Panc1 (cell line): Measurements from ENCODE around the gene FARP1. TPM values are rescaled to one million over a fixed set of nuclear protein-coding genes. Genes with fewer than 3 reads are reported as not detected.
A peak's percentile ranks its signal among the peaks of the same experiment; 100 is the strongest.

Source experiments
- ATAC-seq: fragments of 200-7000 bp; cut with Tn5 transposase; 2 replicates; pipeline ENCODE4 v1.9.1; 2020; ENCODE audit warnings: mild to moderate bottlenecking, moderate library complexity
- BruUV-seq: library from RNA; stranded (reverse); fragments of 400-500 nt; replicated peaks from 2 replicates; lab custom pipeline; 2021; lab: Mats Ljungman, UMichigan
- CTCF ChIA-PET: fragments of 300-600 bp; sonication (Branson Sonifier 250); formaldehyde crosslinking; loops from one replicate; lab custom pipeline; 2022; ENCODE audit warnings: antibody characterized with exemption; lab: Charles Lee
- POLR2A ChIA-PET: fragments of 300-600 bp; sonication (Branson Sonifier 250); formaldehyde crosslinking; loops from one replicate; lab custom pipeline; 2022; ENCODE audit warnings: antibody characterized with exemption; lab: Charles Lee
- DNase-seq: peaks from one replicate; pipeline ENCODE4 v3.0.0-alpha.2; 2010; ENCODE audit warnings: low read depth, low spot score
- H3K27ac ChIP-seq: 2 replicates; pipeline ENCODE4 v1.5.1; 2011; ENCODE audit warnings: mild to moderate bottlenecking, low read length, inconsistent platforms
- H3K27me3 ChIP-seq: fragments of 200-500 bp; sonication (Bioruptor generic); 2 replicates; pipeline ENCODE4 v1.6.0; 2014; ENCODE audit warnings: low read length, inconsistent platforms; ENCODE audit not compliant: control insufficient read depth, insufficient read depth
- H3K36me3 ChIP-seq: fragments of 200-500 bp; sonication (Bioruptor generic); 2 replicates; pipeline ENCODE4 v1.5.1; 2014; ENCODE audit warnings: inconsistent platforms, mild to moderate bottlenecking, low read length, moderate library complexity; ENCODE audit not compliant: control insufficient read depth, insufficient read depth
- H3K4me1 ChIP-seq: 2 replicates; pipeline ENCODE4 v1.5.1; 2011; ENCODE audit warnings: inconsistent platforms, mild to moderate bottlenecking, low read length, moderate library complexity; ENCODE audit not compliant: control insufficient read depth, insufficient read depth
- H3K4me3 ChIP-seq, 2 experiments: 2 replicates each; pipeline ENCODE4 v1.5.1; 2011 to 2012; ENCODE audit warnings: low read depth in 2 of 2, low read length in 2 of 2, mild to moderate bottlenecking in 2 of 2, inconsistent platforms in 1 of 2, moderate library complexity in 1 of 2
- H3K9me3 ChIP-seq: fragments of 200-500 bp; sonication (Bioruptor generic); 2 replicates; pipeline ENCODE4 v1.5.1; 2014; ENCODE audit warnings: low read depth, mild to moderate bottlenecking, inconsistent platforms, low read length, moderate library complexity; ENCODE audit not compliant: control insufficient read depth, insufficient read depth
- POLR2AphosphoS5 ChIP-seq: IDR thresholded peaks from 2 replicates; pipeline ENCODE4 v1.6.1; 2012; ENCODE audit warnings: mild to moderate bottlenecking, low read depth, low read length, moderate library complexity
- SIN3A ChIP-seq: IDR thresholded peaks from 2 replicates; pipeline ENCODE4 v1.6.1; 2012; ENCODE audit warnings: low read depth, mild to moderate bottlenecking, low read length, moderate library complexity, borderline replicate concordance; ENCODE audit not compliant: insufficient read depth
- TCF7L2 ChIP-seq: IDR thresholded peaks from 2 replicates; pipeline ENCODE4 v1.6.1; 2011; ENCODE audit warnings: mild to moderate bottlenecking, low read depth, low read length, inconsistent platforms
- in situ Hi-C: cut with HindIII; loops from 2 replicates; pipeline ENCODE4 v1.10.0; 2016; ENCODE audit warnings: low sequenced_read_pairs, low pct_unique_long_range_greater_than_20kb
- intact Hi-C: fragments of 100-400 bp; cut with micrococcal nuclease; formaldehyde crosslinking; loops from one replicate; pipeline ENCODE4 v1.10.0; 2022; ENCODE audit not compliant: unreplicated experiment
- total RNA-seq: library from RNA; stranded (reverse); gene quantifications from one replicate; pipeline ENCODE4 v1.2.1, GENCODE V29; 2021; ENCODE audit not compliant: unreplicated experiment
- TF ChIP-seq, protein P1 (sequence below), 2 experiments: IDR thresholded peaks; 2 replicates each; pipeline ENCODE4 v1.6.1; 2011 to 2012; ENCODE audit warnings: low read depth in 2 of 2, control low read depth in 1 of 2, low read length in 1 of 2, mild to moderate bottlenecking in 1 of 2, moderate library complexity in 1 of 2; ENCODE audit not compliant: insufficient read depth in 1 of 2
- TF ChIP-seq, protein P2 (sequence below): fragments of 450-650 bp; IDR thresholded peaks from 2 replicates; pipeline ENCODE4 v1.5.1; 2017; ENCODE audit warnings: mild to moderate bottlenecking

Gene FARP1
- total RNA-seq, 1 experiment from 2014 or later = 61.9 TPM

DNA sequence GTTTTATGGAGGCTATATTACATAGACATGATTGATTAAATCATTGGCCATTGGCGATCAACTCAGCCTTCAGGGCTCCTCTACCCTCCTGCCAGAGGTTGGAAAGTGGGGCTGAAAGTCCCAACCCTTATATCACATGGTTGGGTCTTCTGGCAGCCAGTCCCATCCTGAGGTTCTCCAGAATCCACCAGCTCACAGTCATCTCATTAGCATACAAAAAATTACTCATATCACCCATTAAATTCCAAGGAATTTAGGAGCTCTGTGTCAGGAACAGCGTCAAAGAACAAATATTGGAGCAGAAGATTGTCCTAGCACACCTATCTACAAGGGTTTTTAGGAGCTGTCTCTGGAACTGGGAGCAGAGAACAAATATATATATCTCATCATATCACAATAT is 39.4 kb upstream of the FARP1 start:
- H3K4me1 ChIP-seq = no peaks in the 10 kb centered on the region
- DNase-seq (no peak), ATAC-seq (no peak)
- H3K27me3 ChIP-seq = no peaks in the 10 kb centered on the region
- H3K27ac ChIP-seq = no peak overlapping the region
- ChIA-PET POLR2A (no interaction called here), CTCF (no interaction called here)
- intact Hi-C loops (no loop called here), in situ Hi-C loops (no loop called here)
- H3K36me3 ChIP-seq = no peaks in the 10 kb centered on the region
- no peak overlapping the region for H3K4me3 ChIP-seq
- H3K9me3 ChIP-seq = no peaks in the 10 kb centered on the region
- TF ChIP-seq SIN3A = no peak
- TF ChIP-seq TCF7L2 = no peak
- TF ChIP-seq, protein P1, sequence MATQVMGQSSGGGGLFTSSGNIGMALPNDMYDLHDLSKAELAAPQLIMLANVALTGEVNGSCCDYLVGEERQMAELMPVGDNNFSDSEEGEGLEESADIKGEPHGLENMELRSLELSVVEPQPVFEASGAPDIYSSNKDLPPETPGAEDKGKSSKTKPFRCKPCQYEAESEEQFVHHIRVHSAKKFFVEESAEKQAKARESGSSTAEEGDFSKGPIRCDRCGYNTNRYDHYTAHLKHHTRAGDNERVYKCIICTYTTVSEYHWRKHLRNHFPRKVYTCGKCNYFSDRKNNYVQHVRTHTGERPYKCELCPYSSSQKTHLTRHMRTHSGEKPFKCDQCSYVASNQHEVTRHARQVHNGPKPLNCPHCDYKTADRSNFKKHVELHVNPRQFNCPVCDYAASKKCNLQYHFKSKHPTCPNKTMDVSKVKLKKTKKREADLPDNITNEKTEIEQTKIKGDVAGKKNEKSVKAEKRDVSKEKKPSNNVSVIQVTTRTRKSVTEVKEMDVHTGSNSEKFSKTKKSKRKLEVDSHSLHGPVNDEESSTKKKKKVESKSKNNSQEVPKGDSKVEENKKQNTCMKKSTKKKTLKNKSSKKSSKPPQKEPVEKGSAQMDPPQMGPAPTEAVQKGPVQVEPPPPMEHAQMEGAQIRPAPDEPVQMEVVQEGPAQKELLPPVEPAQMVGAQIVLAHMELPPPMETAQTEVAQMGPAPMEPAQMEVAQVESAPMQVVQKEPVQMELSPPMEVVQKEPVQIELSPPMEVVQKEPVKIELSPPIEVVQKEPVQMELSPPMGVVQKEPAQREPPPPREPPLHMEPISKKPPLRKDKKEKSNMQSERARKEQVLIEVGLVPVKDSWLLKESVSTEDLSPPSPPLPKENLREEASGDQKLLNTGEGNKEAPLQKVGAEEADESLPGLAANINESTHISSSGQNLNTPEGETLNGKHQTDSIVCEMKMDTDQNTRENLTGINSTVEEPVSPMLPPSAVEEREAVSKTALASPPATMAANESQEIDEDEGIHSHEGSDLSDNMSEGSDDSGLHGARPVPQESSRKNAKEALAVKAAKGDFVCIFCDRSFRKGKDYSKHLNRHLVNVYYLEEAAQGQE (IDR thresholded peaks at IDR 0.05; ENCODE audit: insufficient read depth in 1 of 2, low read depth in 2 of 2, low read length in 1 of 2) = no peak
- BruUV-seq = no TSS peak

DNA sequence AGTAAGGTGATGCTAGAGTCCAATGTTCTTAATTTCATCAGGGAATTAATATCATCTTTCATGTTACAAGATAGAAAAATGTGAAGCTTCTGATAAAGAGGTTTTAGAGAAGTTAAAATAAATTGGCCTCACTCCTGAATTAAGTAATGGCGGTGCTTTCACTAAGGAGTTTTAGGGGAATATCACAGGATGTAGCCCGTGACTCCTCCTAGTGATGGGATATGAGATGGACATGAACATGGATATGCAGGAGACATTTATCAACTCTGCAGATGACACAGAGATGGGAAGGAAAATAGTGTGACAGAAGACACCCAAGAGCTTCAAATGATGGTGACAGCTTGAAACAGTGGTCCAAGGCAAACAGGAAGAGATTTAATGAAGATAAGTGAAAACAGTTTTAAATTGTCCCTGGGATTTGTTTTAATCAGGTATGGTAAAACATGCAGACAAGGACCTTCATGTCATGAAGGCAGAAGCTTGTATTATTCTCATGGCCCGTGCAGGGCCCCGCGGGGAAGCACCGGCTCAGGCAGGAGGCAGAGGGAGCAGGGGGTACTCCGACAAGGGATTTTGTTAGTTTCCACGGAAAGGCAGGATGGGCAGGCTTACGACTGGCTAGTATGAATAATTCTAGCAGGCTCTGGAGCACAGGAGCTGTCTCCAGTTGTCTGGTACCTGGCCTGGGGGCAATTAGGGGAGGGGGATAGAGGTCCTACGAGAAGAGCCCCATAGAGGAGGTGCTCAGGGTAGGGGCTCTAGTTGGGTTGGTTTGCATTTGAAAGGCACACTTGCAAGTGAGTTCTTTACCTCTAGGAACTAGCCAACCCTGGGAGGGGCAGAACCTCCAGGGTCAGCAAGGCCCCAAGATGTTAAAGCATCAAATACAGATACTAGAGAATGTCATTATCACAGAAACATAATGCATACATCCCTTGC is 38.7 kb upstream of the FARP1 start:
- intact Hi-C loops = no loop called here
- in situ Hi-C loops = no loop called here
- no peak overlapping the region for H3K27ac ChIP-seq
- no peaks in the 10 kb centered on the region for H3K9me3 ChIP-seq
- ChIA-PET CTCF (no interaction called here), POLR2A (no interaction called here)
- H3K4me3 ChIP-seq = no peak overlapping the region
- no TSS peak for BruUV-seq
- DNase-seq (no peak), ATAC-seq (peak; percentile 79)
- H3K27me3 ChIP-seq = no peaks in the 10 kb centered on the region
- TF ChIP-seq, protein P2, sequence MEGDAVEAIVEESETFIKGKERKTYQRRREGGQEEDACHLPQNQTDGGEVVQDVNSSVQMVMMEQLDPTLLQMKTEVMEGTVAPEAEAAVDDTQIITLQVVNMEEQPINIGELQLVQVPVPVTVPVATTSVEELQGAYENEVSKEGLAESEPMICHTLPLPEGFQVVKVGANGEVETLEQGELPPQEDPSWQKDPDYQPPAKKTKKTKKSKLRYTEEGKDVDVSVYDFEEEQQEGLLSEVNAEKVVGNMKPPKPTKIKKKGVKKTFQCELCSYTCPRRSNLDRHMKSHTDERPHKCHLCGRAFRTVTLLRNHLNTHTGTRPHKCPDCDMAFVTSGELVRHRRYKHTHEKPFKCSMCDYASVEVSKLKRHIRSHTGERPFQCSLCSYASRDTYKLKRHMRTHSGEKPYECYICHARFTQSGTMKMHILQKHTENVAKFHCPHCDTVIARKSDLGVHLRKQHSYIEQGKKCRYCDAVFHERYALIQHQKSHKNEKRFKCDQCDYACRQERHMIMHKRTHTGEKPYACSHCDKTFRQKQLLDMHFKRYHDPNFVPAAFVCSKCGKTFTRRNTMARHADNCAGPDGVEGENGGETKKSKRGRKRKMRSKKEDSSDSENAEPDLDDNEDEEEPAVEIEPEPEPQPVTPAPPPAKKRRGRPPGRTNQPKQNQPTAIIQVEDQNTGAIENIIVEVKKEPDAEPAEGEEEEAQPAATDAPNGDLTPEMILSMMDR = peak; percentile 35; the same call in 1 of the 2 replicates
- no peak for TF ChIP-seq POLR2AphosphoS5
- TF ChIP-seq, protein P1 (IDR thresholded peaks at IDR 0.05; ENCODE audit: insufficient read depth in 1 of 2, low read depth in 2 of 2, low read length in 1 of 2) = no peak
- no peaks in the 10 kb centered on the region for H3K36me3 ChIP-seq
- H3K4me1 ChIP-seq = no peaks in the 10 kb centered on the region
